ENCODE data around the gene SORCS2. TPM values are rescaled to one million over a fixed set of nuclear protein-coding genes. Genes with fewer than 3 reads are reported as not detected.

Gene SORCS2
- total RNA-seq, 1 experiment from 2014 or later = 0.05 TPM

GRCh38 chr4:7235030-7235380, 42.7 kb downstream of the SORCS2 start:
- no peaks in the 10 kb centered on the region for H3K9me3 ChIP-seq (replicated peaks)
- H3K4me3 ChIP-seq = no peak overlapping the region
- no peaks in the 10 kb centered on the region for H3K36me3 ChIP-seq
- H3K27me3 ChIP-seq (replicated peaks) = no peaks in the 10 kb centered on the region
- no peaks in the 10 kb centered on the region for H3K4me1 ChIP-seq (replicated peaks)
- no peak overlapping the region for H3K27ac ChIP-seq
- DNase-seq (ENCODE audit: low read depth in 1 of 2, low spot score in 2 of 2) = no peak

- H3K27ac ChIP-seq = no peak overlapping the region
- H3K27me3 ChIP-seq (replicated peaks) = no peaks in the 10 kb centered on the region
- H3K4me1 ChIP-seq (replicated peaks) = no peaks in the 10 kb centered on the region
- H3K36me3 ChIP-seq = no peaks in the 10 kb centered on the region
- DNase-seq (ENCODE audit: low read depth in 1 of 2, low spot score in 2 of 2) = no peak
- H3K9me3 ChIP-seq (replicated peaks) = no peaks in the 10 kb centered on the region
- H3K4me3 ChIP-seq = no peak overlapping the region
Observed at GRCh38 chr4:7236847-7237246, 44.5 kb downstream of the SORCS2 start.

GRCh38 chr4:7237873-7238272, 45.5 kb downstream of the SORCS2 start:
- H3K4me1 ChIP-seq (replicated peaks) = no peaks in the 10 kb centered on the region
- no peaks in the 10 kb centered on the region for H3K36me3 ChIP-seq
- DNase-seq (ENCODE audit: low read depth in 1 of 2, low spot score in 2 of 2) = no peak
- no peaks in the 10 kb centered on the region for H3K27me3 ChIP-seq (replicated peaks)
- H3K27ac ChIP-seq = no peak overlapping the region
- H3K9me3 ChIP-seq (replicated peaks) = no peaks in the 10 kb centered on the region
- no peak overlapping the region for H3K4me3 ChIP-seq

GRCh38 chr4:7238300-7238960, 46.1 kb downstream of the SORCS2 start:
- DNase-seq (ENCODE audit: low read depth in 1 of 2, low spot score in 2 of 2) = no peak
- Histone ChIP-seq H3K36me3 (no peaks in the 10 kb centered on the region), H3K27ac (no peak overlapping the region), H3K9me3 (replicated peaks) (no peaks in the 10 kb centered on the region), H3K4me3 (no peak overlapping the region), H3K27me3 (replicated peaks) (no peaks in the 10 kb centered on the region), H3K4me1 (replicated peaks) (no peaks in the 10 kb centered on the region)

GRCh38 chr4:7239101-7239820, 46.9 kb downstream of the SORCS2 start:
- Histone ChIP-seq H3K36me3 (no peaks in the 10 kb centered on the region), H3K27ac (no peak overlapping the region), H3K27me3 (replicated peaks) (no peaks in the 10 kb centered on the region), H3K4me1 (replicated peaks) (no peaks in the 10 kb centered on the region), H3K9me3 (replicated peaks) (no peaks in the 10 kb centered on the region), H3K4me3 (no peak overlapping the region)
- no peak for DNase-seq (ENCODE audit: low read depth in 1 of 2, low spot score in 2 of 2)

GRCh38 chr4:7239844-7240243, 47.5 kb downstream of the SORCS2 start:
- Histone ChIP-seq H3K36me3 (no peaks in the 10 kb centered on the region), H3K4me3 (no peak overlapping the region), H3K27ac (no peak overlapping the region), H3K4me1 (replicated peaks) (no peaks in the 10 kb centered on the region), H3K9me3 (replicated peaks) (no peaks in the 10 kb centered on the region), H3K27me3 (replicated peaks) (no peaks in the 10 kb centered on the region)
- DNase-seq (ENCODE audit: low read depth in 1 of 2, low spot score in 2 of 2) = no peak

- H3K4me3 ChIP-seq = no peak overlapping the region
- H3K9me3 ChIP-seq (replicated peaks) = no peaks in the 10 kb centered on the region
- no peaks in the 10 kb centered on the region for H3K27me3 ChIP-seq (replicated peaks)
- H3K27ac ChIP-seq = no peak overlapping the region
- no peaks in the 10 kb centered on the region for H3K4me1 ChIP-seq (replicated peaks)
- no peak for DNase-seq (ENCODE audit: low read depth in 1 of 2, low spot score in 2 of 2)
- H3K36me3 ChIP-seq = no peaks in the 10 kb centered on the region
Observed at GRCh38 chr4:7240306-7240705, 48.0 kb downstream of the SORCS2 start.

GRCh38 chr4:7241597-7242125, 49.3 kb downstream of the SORCS2 start:
- H3K36me3 ChIP-seq = no peaks in the 10 kb centered on the region
- no peak for DNase-seq (ENCODE audit: low read depth in 1 of 2, low spot score in 2 of 2)
- H3K27me3 ChIP-seq (replicated peaks) = no peaks in the 10 kb centered on the region

GRCh38 chr4:7242766-7243165, 50.4 kb downstream of the SORCS2 start:
- no peak overlapping the region for H3K27ac ChIP-seq
- DNase-seq (ENCODE audit: low read depth in 1 of 2, low spot score in 2 of 2) = no peak
- no peaks in the 10 kb centered on the region for H3K4me1 ChIP-seq (replicated peaks)
- H3K9me3 ChIP-seq (replicated peaks) = no peaks in the 10 kb centered on the region
- no peak overlapping the region for H3K4me3 ChIP-seq
- no peaks in the 10 kb centered on the region for H3K27me3 ChIP-seq (replicated peaks)
- H3K36me3 ChIP-seq = no peaks in the 10 kb centered on the region

More at GRCh38 chr4:7241597-7242125, 49.3 kb downstream of the SORCS2 start:
- Histone ChIP-seq H3K9me3 (replicated peaks) (no peaks in the 10 kb centered on the region), H3K4me1 (replicated peaks) (no peaks in the 10 kb centered on the region), H3K27ac (no peak overlapping the region), H3K4me3 (no peak overlapping the region)

GRCh38 chr4:7243609-7244330, 51.4 kb downstream of the SORCS2 start:
- Histone ChIP-seq H3K4me3 (no peak overlapping the region), H3K9me3 (replicated peaks) (no peaks in the 10 kb centered on the region), H3K27ac (no peak overlapping the region), H3K36me3 (no peaks in the 10 kb centered on the region), H3K27me3 (replicated peaks) (no peaks in the 10 kb centered on the region), H3K4me1 (replicated peaks) (no peaks in the 10 kb centered on the region)
- no peak for DNase-seq (ENCODE audit: low read depth in 1 of 2, low spot score in 2 of 2)

GRCh38 chr4:7244331-7244665, 52.0 kb downstream of the SORCS2 start:
- no peak overlapping the region for H3K27ac ChIP-seq
- no peaks in the 10 kb centered on the region for H3K36me3 ChIP-seq
- no peak overlapping the region for H3K4me3 ChIP-seq
- H3K9me3 ChIP-seq (replicated peaks) = no peaks in the 10 kb centered on the region
- DNase-seq (ENCODE audit: low read depth in 1 of 2, low spot score in 2 of 2) = no peak
- no peaks in the 10 kb centered on the region for H3K27me3 ChIP-seq (replicated peaks)
- H3K4me1 ChIP-seq (replicated peaks) = no peaks in the 10 kb centered on the region

GRCh38 chr4:7244751-7245320, 52.5 kb downstream of the SORCS2 start:
- H3K4me1 ChIP-seq (replicated peaks) = no peaks in the 10 kb centered on the region
- H3K27ac ChIP-seq = no peak overlapping the region
- no peaks in the 10 kb centered on the region for H3K9me3 ChIP-seq (replicated peaks)
- no peaks in the 10 kb centered on the region for H3K27me3 ChIP-seq (replicated peaks)
- DNase-seq (ENCODE audit: low read depth in 1 of 2, low spot score in 2 of 2) = no peak
- no peaks in the 10 kb centered on the region for H3K36me3 ChIP-seq
- no peak overlapping the region for H3K4me3 ChIP-seq

GRCh38 chr4:7247521-7247920, 55.2 kb downstream of the SORCS2 start:
- Histone ChIP-seq H3K9me3 (replicated peaks) (no peaks in the 10 kb centered on the region), H3K27ac (no peak overlapping the region), H3K4me3 (no peak overlapping the region), H3K27me3 (replicated peaks) (no peaks in the 10 kb centered on the region), H3K4me1 (replicated peaks) (no peaks in the 10 kb centered on the region), H3K36me3 (no peaks in the 10 kb centered on the region)
- no peak for DNase-seq (ENCODE audit: low read depth in 1 of 2, low spot score in 2 of 2)

GRCh38 chr4:7247946-7248345, 55.6 kb downstream of the SORCS2 start:
- Histone ChIP-seq H3K4me3 (no peak overlapping the region), H3K4me1 (replicated peaks) (no peaks in the 10 kb centered on the region), H3K9me3 (replicated peaks) (no peaks in the 10 kb centered on the region), H3K36me3 (no peaks in the 10 kb centered on the region), H3K27me3 (replicated peaks) (no peaks in the 10 kb centered on the region), H3K27ac (no peak overlapping the region)
- DNase-seq (ENCODE audit: low read depth in 1 of 2, low spot score in 2 of 2) = no peak
